ENCODE data around the gene LCT.

LCT gene

GRCh38 chr2:135874777-135875365 is 37.9 kb upstream of the LCT start:
- no peak for DNase-seq (ENCODE audit: low spot score)
- in situ Hi-C loops (cut with MboI; ENCODE audit: low pct_unique_long_range_greater_than_20kb, low sequenced_read_pairs, unreplicated experiment), result no loop called here
- TF ChIP-seq, protein P1, sequence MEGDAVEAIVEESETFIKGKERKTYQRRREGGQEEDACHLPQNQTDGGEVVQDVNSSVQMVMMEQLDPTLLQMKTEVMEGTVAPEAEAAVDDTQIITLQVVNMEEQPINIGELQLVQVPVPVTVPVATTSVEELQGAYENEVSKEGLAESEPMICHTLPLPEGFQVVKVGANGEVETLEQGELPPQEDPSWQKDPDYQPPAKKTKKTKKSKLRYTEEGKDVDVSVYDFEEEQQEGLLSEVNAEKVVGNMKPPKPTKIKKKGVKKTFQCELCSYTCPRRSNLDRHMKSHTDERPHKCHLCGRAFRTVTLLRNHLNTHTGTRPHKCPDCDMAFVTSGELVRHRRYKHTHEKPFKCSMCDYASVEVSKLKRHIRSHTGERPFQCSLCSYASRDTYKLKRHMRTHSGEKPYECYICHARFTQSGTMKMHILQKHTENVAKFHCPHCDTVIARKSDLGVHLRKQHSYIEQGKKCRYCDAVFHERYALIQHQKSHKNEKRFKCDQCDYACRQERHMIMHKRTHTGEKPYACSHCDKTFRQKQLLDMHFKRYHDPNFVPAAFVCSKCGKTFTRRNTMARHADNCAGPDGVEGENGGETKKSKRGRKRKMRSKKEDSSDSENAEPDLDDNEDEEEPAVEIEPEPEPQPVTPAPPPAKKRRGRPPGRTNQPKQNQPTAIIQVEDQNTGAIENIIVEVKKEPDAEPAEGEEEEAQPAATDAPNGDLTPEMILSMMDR (IDR thresholded peaks at IDR 0.05; ENCODE audit: extremely low read depth, insufficient read depth, missing control alignments), result no peak

GRCh38 chr2:135870571-135870970 is 33.6 kb upstream of the LCT start:
- TF ChIP-seq, protein P1 (IDR thresholded peaks at IDR 0.05; ENCODE audit: extremely low read depth, insufficient read depth, missing control alignments), result no peak
- in situ Hi-C loops (cut with MboI; ENCODE audit: low pct_unique_long_range_greater_than_20kb, low sequenced_read_pairs, unreplicated experiment), result no loop called here
- peak; percentile 24 for DNase-seq (ENCODE audit: low spot score)

- in situ Hi-C loops (cut with MboI; ENCODE audit: low pct_unique_long_range_greater_than_20kb, low sequenced_read_pairs, unreplicated experiment), result no loop called here
- TF ChIP-seq, protein P1 (IDR thresholded peaks at IDR 0.05; ENCODE audit: extremely low read depth, insufficient read depth, missing control alignments), result no peak
Observed at GRCh38 chr2:135863233-135863632, 26.2 kb upstream of the LCT start.

GRCh38 chr2:135862718-135863117 is 25.7 kb upstream of the LCT start:
- TF ChIP-seq, protein P1 (IDR thresholded peaks at IDR 0.05; ENCODE audit: extremely low read depth, insufficient read depth, missing control alignments), result no peak
- DNase-seq (ENCODE audit: low spot score), result no peak
- in situ Hi-C loops (cut with MboI; ENCODE audit: low pct_unique_long_range_greater_than_20kb, low sequenced_read_pairs, unreplicated experiment), result no loop called here

More at GRCh38 chr2:135863233-135863632, 26.2 kb upstream of the LCT start:
- no peak for DNase-seq (ENCODE audit: low spot score)

- in situ Hi-C loops (cut with MboI; ENCODE audit: low pct_unique_long_range_greater_than_20kb, low sequenced_read_pairs, unreplicated experiment), result no loop called here
- TF ChIP-seq, protein P1 (IDR thresholded peaks at IDR 0.05; ENCODE audit: extremely low read depth, insufficient read depth, missing control alignments), result no peak
- no peak for DNase-seq (ENCODE audit: low spot score)
Observed at GRCh38 chr2:135853401-135853800, 16.4 kb upstream of the LCT start.

- no peak for DNase-seq (ENCODE audit: low spot score)
- in situ Hi-C loops (cut with MboI; ENCODE audit: low pct_unique_long_range_greater_than_20kb, low sequenced_read_pairs, unreplicated experiment), result no loop called here
- TF ChIP-seq, protein P1 (IDR thresholded peaks at IDR 0.05; ENCODE audit: extremely low read depth, insufficient read depth, missing control alignments), result no peak
Observed at GRCh38 chr2:135851858-135852257, 14.9 kb upstream of the LCT start.

All from GM13977 (cell line).